PC-3 (cell line): ENCODE data around the gene CDKN1B.

ENCODE experiments used
- EZH2 ChIP-seq: fragments of 300-600 bp; sonication (generic); IDR thresholded peaks from one replicate; pipeline ENCODE4 v1.6.1; 2017; ENCODE audit warnings: antibody characterized with exemption, mild to moderate bottlenecking, low read length; ENCODE audit not compliant: unreplicated experiment
- TF ChIP-seq, protein P1 (sequence below): fragments of 300-600 bp; sonication (generic); conservative IDR thresholded peaks from 2 replicates; pipeline ENCODE4 v1.5.1; 2017; ENCODE audit warnings: antibody characterized with exemption, low read depth, mild to moderate bottlenecking, low read length

DNA sequence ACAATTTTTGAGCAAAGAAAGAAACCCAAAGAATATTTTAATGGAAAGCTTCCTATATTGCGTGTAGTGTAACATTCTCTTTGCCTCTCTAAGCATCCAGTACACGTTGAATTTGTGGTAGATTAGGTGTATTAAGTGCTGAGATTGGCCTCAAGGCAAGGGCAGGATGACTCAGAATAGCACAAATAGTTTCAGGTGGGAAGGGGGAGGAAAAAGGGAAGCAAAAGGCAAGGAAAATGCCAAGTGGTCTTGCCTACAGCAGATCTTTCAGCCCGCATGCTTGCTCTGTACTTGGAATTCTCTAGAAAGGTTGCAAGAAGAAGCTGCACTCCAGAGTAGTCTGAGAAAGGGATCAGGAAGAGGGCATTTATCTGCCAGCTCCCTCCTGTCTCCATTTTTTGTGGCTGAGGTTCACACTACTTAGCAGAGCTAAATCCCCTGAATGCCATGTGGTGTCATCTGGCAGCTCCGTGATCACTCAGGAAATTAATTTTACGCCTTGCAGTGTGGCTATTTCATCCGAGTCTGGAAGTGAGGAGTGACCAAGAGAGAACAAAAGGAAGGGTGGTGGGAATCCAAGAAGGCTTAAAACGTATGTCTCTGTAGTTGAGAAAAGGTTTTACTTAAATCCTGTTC is 28.5 kb downstream of the CDKN1B start:
- no peak for TF ChIP-seq EZH2
- TF ChIP-seq, protein P1, sequence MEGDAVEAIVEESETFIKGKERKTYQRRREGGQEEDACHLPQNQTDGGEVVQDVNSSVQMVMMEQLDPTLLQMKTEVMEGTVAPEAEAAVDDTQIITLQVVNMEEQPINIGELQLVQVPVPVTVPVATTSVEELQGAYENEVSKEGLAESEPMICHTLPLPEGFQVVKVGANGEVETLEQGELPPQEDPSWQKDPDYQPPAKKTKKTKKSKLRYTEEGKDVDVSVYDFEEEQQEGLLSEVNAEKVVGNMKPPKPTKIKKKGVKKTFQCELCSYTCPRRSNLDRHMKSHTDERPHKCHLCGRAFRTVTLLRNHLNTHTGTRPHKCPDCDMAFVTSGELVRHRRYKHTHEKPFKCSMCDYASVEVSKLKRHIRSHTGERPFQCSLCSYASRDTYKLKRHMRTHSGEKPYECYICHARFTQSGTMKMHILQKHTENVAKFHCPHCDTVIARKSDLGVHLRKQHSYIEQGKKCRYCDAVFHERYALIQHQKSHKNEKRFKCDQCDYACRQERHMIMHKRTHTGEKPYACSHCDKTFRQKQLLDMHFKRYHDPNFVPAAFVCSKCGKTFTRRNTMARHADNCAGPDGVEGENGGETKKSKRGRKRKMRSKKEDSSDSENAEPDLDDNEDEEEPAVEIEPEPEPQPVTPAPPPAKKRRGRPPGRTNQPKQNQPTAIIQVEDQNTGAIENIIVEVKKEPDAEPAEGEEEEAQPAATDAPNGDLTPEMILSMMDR = no peak
